HEK293 (cell line): Measurements from ENCODE around the gene TMEM218.
A peak's percentile ranks its signal among the peaks of the same experiment; 100 is the strongest.

ENCODE experiments used
- CTCF ChIA-PET: fragments of 350-600 bp; formaldehyde crosslinking; extraction: SDS; loops from one replicate; lab custom pipeline; 2021; ENCODE audit warnings: antibody characterized with exemption; lab: Yijun Ruan, JAX
- POLR2A ChIA-PET: fragments of 300-600 bp; formaldehyde crosslinking; extraction: SDS; loops from one replicate; lab custom pipeline; 2020; ENCODE audit warnings: antibody characterized with exemption, inconsistent platforms; lab: Yijun Ruan, JAX
- H3K27ac ChIP-seq: fragments of 200-500 bp; sonication (Bioruptor generic); 2 replicates; pipeline ENCODE4 v1.5.1; 2014; ENCODE audit warnings: low read depth, low read length, control low read depth, inconsistent platforms; ENCODE audit errors: extremely low read depth
- H3K36me3 ChIP-seq, 2 experiments: fragments of 200-500 bp in 1 of 2; sonication (Bioruptor generic) in 1 of 2; 1 replicate in 1 of 2; 2 replicates in 1 of 2; pipeline ENCODE4 v1.5.1; 2014 to 2017; ENCODE audit warnings: inconsistent platforms in 2 of 2, low read length in 2 of 2; ENCODE audit not compliant: control insufficient read depth in 2 of 2, insufficient read depth in 1 of 2
- H3K4me1 ChIP-seq: fragments of 200-500 bp; sonication (Bioruptor generic); 2 replicates; pipeline ENCODE4 v1.5.1; 2014; ENCODE audit warnings: mild to moderate bottlenecking, low read length, inconsistent platforms; ENCODE audit not compliant: control insufficient read depth, insufficient read depth
- H3K4me3 ChIP-seq: 2 replicates; pipeline ENCODE4 v1.5.1; 2011; ENCODE audit warnings: low read depth, mild to moderate bottlenecking, control low read depth, low read length, moderate library complexity
- H3K9me3 ChIP-seq: fragments of 200-500 bp; sonication (Bioruptor generic); 2 replicates; pipeline ENCODE4 v1.5.1; 2014; ENCODE audit warnings: low read depth, low read length, inconsistent platforms; ENCODE audit not compliant: control insufficient read depth, insufficient read depth
- GLIS1 ChIP-seq: fragments of 450-650 bp; formaldehyde crosslinking; IDR thresholded peaks from 2 replicates; pipeline ENCODE4 v1.5.1; 2016; ENCODE audit warnings: missing biosample characterization, missing genetic modification characterization
- GLIS2 ChIP-seq: fragments of 450-650 bp; formaldehyde crosslinking; IDR thresholded peaks from 2 replicates; pipeline ENCODE4 v1.5.1; 2016; ENCODE audit warnings: missing biosample characterization, missing genetic modification characterization
- HOXA7 ChIP-seq: sonication (generic); formaldehyde crosslinking; IDR thresholded peaks from 2 replicates; pipeline ENCODE4 v1.8.1; 2022; ENCODE audit warnings: missing genetic modification reagents, borderline replicate concordance
- KLF7 ChIP-seq: fragments of 450-650 bp; formaldehyde crosslinking; IDR thresholded peaks from 2 replicates; pipeline ENCODE4 v1.5.1; 2016; ENCODE audit warnings: missing biosample characterization, missing genetic modification characterization, borderline replicate concordance
- MZF1 ChIP-seq: fragments of 450-650 bp; formaldehyde crosslinking; IDR thresholded peaks from 2 replicates; pipeline ENCODE4 v1.5.1; 2017; ENCODE audit warnings: missing biosample characterization, missing genetic modification characterization, borderline replicate concordance
- SALL2 ChIP-seq: fragments of 450-650 bp; formaldehyde crosslinking; IDR thresholded peaks from 2 replicates; pipeline ENCODE4 v1.5.0; 2017; ENCODE audit warnings: missing biosample characterization, mild to moderate bottlenecking, missing genetic modification characterization, borderline replicate concordance
- ZBTB20 ChIP-seq: fragments of 450-650 bp; formaldehyde crosslinking; IDR thresholded peaks from 2 replicates; pipeline ENCODE4 v1.5.1; 2016; ENCODE audit warnings: missing biosample characterization, missing genetic modification characterization
- ZBTB48 ChIP-seq: fragments of 450-650 bp; formaldehyde crosslinking; IDR thresholded peaks from 2 replicates; pipeline ENCODE4 v1.5.1; 2016; ENCODE audit warnings: missing biosample characterization, missing genetic modification characterization
- ZNF140 ChIP-seq: fragments of 450-650 bp; formaldehyde crosslinking; IDR thresholded peaks from 2 replicates; pipeline ENCODE4 v1.5.1; 2016; ENCODE audit warnings: missing biosample characterization, missing genetic modification characterization
- ZNF169 ChIP-seq: fragments of 450-650 bp; formaldehyde crosslinking; IDR thresholded peaks from 2 replicates; pipeline ENCODE4 v1.5.1; 2016; ENCODE audit warnings: missing biosample characterization, missing genetic modification characterization
- ZNF184 ChIP-seq: fragments of 450-650 bp; IDR thresholded peaks from 2 replicates; pipeline ENCODE4 v1.5.1; 2018; ENCODE audit warnings: missing biosample characterization, mild to moderate bottlenecking, missing genetic modification characterization
- ZNF292 ChIP-seq: fragments of 450-650 bp; formaldehyde crosslinking; IDR thresholded peaks from 2 replicates; pipeline ENCODE4 v1.5.1; 2016; ENCODE audit warnings: low read depth, missing biosample characterization, missing genetic modification characterization, borderline replicate concordance
- ZNF302 ChIP-seq: fragments of 450-650 bp; formaldehyde crosslinking; IDR thresholded peaks from 2 replicates; pipeline ENCODE4 v1.5.1; 2016; ENCODE audit warnings: missing biosample characterization, missing genetic modification characterization, low read depth
- ZNF354C ChIP-seq: fragments of 450-650 bp; formaldehyde crosslinking; IDR thresholded peaks from 2 replicates; pipeline ENCODE4 v1.5.1; 2016; ENCODE audit warnings: missing biosample characterization, missing genetic modification characterization, low read depth, borderline replicate concordance
- ZNF366 ChIP-seq: fragments of 450-650 bp; formaldehyde crosslinking; conservative IDR thresholded peaks from 2 replicates; pipeline ENCODE4 v1.5.1; 2016; ENCODE audit warnings: missing biosample characterization, missing genetic modification characterization
- ZNF560 ChIP-seq: fragments of 450-650 bp; formaldehyde crosslinking; IDR thresholded peaks from 2 replicates; pipeline ENCODE4 v1.5.1; 2017; ENCODE audit warnings: missing biosample characterization, missing genetic modification characterization, borderline replicate concordance
- TF ChIP-seq, protein P1 (sequence below): fragments of 450-650 bp; formaldehyde crosslinking; IDR thresholded peaks from 2 replicates; pipeline ENCODE4 v1.5.1; 2016; ENCODE audit warnings: missing biosample characterization, missing genetic modification characterization
- TF ChIP-seq, protein P2 (sequence below): fragments of 450-650 bp; formaldehyde crosslinking; IDR thresholded peaks from 2 replicates; pipeline ENCODE4 v1.5.1; 2016; ENCODE audit warnings: missing biosample characterization, missing genetic modification characterization
- TF ChIP-seq, protein P3 (sequence below): fragments of 450-650 bp; formaldehyde crosslinking; IDR thresholded peaks from 2 replicates; pipeline ENCODE4 v1.5.1; 2016; ENCODE audit warnings: missing biosample characterization, missing genetic modification characterization
- TF ChIP-seq, protein P4 (sequence below): fragments of 450-650 bp; formaldehyde crosslinking; conservative IDR thresholded peaks from 2 replicates; pipeline ENCODE4 v1.5.1; 2016; ENCODE audit warnings: low read depth, missing biosample characterization, missing genetic modification characterization

The TMEM218 gene

DNA sequence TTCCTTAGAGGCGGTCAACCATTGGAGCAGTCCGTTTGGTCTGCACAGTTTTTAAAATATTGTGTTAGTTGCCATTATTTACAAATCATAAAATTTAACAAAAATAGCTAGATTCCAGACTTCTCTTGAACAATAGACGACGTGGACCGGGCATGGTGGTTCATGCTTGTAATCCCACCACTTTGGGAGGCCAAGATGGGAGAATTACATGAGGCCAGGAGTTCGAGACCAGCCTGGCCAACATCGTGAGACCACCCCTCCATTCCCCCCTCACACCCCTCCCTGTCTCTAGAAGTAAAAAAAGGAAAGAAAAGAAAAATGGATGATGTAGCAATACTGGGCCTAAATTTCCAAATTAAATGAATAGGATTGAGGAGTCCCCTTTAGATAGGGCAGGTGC is 47.4 kb downstream of the TMEM218 start (continued):
- no peak for TF ChIP-seq ZNF366 (tag by site-specific recombination)

DNA sequence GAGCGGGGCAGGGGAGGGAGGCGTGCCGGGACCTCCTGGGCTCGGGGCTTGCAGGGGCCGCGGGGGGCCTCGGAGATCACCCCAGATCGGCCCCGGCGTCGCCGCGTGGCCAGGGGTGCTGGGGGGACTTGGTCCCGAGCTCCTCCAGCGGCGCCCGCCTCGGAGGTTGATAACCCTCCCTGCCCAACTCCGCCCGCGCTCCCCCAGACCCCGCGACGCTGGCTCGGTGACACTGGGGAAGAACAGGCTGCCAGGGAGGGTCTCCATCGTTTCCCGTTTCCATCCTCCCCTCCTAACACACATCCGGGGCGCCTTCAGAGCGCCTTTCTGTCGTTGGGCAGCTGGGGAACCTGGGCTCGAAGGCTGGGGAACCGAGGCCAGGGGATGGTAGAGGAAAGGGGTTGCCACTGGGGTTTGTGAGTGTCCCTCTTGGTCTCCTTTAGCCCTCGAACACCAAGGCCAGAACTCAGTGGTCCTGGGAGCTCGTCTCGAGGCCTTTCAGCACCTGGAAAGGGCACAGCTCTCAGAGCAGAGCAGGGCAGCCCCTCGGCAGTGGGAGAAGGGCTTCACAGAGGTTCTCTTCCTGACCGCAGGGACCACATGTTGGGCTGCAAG is 47.9 kb downstream of the TMEM218 start:
- H3K4me1 ChIP-seq, result no peaks in the 10 kb centered on the region
- TF ChIP-seq, protein P1, sequence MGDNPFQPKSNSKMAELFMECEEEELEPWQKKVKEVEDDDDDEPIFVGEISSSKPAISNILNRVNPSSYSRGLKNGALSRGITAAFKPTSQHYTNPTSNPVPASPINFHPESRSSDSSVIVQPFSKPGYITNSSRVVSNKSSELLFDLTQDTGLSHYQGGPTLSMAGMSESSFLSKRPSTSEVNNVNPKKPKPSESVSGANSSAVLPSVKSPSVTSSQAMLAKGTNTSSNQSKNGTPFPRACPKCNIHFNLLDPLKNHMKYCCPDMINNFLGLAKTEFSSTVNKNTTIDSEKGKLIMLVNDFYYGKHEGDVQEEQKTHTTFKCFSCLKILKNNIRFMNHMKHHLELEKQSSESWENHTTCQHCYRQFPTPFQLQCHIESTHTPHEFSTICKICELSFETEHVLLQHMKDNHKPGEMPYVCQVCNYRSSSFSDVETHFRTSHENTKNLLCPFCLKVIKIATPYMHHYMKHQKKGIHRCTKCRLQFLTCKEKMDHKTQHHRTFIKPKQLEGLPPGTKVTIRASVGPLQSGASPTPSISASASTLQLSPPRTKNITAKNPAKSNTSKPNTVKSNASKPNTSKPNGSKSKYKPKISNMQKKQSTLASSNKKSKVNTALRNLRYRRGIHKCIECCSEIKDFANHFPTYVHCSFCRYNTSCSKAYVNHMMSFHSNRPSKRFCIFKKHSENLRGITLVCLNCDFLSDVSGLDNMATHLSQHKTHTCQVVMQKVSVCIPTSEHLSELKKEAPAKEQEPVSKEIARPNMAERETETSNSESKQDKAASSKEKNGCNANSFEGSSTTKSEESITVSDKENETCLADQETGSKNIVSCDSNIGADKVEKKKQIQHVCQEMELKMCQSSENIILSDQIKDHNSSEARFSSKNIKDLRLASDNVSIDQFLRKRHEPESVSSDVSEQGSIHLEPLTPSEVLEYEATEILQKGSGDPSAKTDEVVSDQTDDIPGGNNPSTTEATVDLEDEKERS (tag by site-specific recombination), result no peak
- 0 out of 2 replicates have a peak, but pooled peaks have one; percentile 5 for TF ChIP-seq ZBTB20 (tag by site-specific recombination)
- peak; percentile 59 for TF ChIP-seq GLIS1 (tag by site-specific recombination)
- H3K27ac ChIP-seq, result no peak overlapping the region
- peak overlapping the region; percentile 53 for H3K4me3 ChIP-seq
- no peaks in the 10 kb centered on the region for H3K36me3 ChIP-seq
- no peaks in the 10 kb centered on the region for H3K9me3 ChIP-seq
- POLR2A ChIA-PET, result interaction anchor here (0.6 kb wide), 1 partner anchor 736 kb away, joined by 3 read pairs; no protein-coding TSS in a partner anchor
- CTCF ChIA-PET, result interaction anchor here (0.6 to 1.0 kb wide), 4 partner anchors 77 to 1816 kb away, joined by 3 to 5 read pairs (median 4); no protein-coding TSS in a partner anchor

DNA sequence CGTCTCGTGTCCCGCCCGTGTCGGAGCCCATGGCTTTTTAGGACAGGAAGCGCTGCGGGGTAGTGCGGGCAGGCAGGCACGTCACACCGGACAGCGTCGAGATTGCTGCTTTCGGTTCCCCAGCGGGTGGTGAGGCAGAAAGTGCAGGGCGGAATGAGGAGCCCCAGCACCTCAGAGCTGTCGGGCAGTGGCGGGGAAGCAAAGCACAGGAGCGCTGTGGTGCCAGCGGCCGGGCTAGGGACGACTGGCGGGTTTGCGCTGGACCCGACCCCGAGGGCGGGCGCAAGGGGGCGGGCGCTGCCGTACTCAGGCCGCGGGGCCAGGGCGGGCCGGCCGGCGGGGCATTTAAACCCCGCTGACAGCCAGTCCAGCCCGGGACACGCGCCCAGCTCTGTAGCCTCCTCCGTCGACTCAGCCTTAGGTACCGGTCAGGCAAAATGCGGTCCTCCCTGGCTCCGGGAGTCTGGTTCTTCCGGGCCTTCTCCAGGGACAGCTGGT is 48.4 kb downstream of the TMEM218 start, which contains the start of gene SLC37A2:
Gene SLC37A2, plus strand, starts transcription at position 375 of the 498 bp plus-strand sequence. Its CDS starts 63 bp downstream, at position 438.
- Histone ChIP-seq H3K36me3 (no peaks in the 10 kb centered on the region), H3K27ac (no peak within 1 kb of the TSS), H3K4me3 (peak within 1 kb of the TSS; percentile 53), H3K9me3 (no peaks in the 10 kb centered on the region), H3K4me1 (no peaks in the 10 kb centered on the region)
- POLR2A ChIA-PET, result interaction anchor here (0.6 kb wide), 2 partner anchors 735 to 1138 kb away, joined by 3 read pairs; no protein-coding TSS in a partner anchor
- CTCF ChIA-PET, result interaction anchor here (0.6 to 1.0 kb wide), 4 partner anchors 78 to 1816 kb away, joined by 3 to 5 read pairs (median 4); no protein-coding TSS in a partner anchor
- TF ChIP-seq ZNF184 (tag by site-specific recombination) (no peak), KLF7 (tag by site-specific recombination) (no peak), ZNF354C (tag by site-specific recombination) (no peak), MZF1 (tag by site-specific recombination) (no peak), ZBTB48 (tag by site-specific recombination) (no peak), ZNF292 (tag by site-specific recombination) (no peak), SALL2 (tag by site-specific recombination) (no peak), ZNF140 (no peak), ZNF560 (tag by site-specific recombination) (no peak), ZNF169 (tag by site-specific recombination) (no peak), HOXA7 (CRISPR knock-in tag) (no peak), GLIS2 (tag by site-specific recombination) (peak; percentile 35; the same call in 1 of the 2 replicates), ZNF302 (tag by site-specific recombination) (no peak)
- TF ChIP-seq, protein P2, sequence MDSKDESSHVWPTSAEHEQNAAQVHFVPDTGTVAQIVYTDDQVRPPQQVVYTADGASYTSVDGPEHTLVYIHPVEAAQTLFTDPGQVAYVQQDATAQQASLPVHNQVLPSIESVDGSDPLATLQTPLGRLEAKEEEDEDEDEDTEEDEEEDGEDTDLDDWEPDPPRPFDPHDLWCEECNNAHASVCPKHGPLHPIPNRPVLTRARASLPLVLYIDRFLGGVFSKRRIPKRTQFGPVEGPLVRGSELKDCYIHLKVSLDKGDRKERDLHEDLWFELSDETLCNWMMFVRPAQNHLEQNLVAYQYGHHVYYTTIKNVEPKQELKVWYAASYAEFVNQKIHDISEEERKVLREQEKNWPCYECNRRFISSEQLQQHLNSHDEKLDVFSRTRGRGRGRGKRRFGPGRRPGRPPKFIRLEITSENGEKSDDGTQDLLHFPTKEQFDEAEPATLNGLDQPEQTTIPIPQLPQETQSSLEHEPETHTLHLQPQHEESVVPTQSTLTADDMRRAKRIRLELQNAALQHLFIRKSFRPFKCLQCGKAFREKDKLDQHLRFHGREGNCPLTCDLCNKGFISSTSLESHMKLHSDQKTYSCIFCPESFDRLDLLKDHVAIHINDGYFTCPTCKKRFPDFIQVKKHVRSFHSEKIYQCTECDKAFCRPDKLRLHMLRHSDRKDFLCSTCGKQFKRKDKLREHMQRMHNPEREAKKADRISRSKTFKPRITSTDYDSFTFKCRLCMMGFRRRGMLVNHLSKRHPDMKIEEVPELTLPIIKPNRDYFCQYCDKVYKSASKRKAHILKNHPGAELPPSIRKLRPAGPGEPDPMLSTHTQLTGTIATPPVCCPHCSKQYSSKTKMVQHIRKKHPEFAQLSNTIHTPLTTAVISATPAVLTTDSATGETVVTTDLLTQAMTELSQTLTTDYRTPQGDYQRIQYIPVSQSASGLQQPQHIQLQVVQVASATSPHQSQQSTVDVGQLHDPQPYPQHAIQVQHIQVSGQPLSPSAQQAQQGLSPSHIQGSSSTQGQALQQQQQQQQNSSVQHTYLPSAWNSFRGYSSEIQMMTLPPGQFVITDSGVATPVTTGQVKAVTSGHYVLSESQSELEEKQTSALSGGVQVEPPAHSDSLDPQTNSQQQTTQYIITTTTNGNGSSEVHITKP (tag by site-specific recombination), result no peak
- TF ChIP-seq, protein P3, sequence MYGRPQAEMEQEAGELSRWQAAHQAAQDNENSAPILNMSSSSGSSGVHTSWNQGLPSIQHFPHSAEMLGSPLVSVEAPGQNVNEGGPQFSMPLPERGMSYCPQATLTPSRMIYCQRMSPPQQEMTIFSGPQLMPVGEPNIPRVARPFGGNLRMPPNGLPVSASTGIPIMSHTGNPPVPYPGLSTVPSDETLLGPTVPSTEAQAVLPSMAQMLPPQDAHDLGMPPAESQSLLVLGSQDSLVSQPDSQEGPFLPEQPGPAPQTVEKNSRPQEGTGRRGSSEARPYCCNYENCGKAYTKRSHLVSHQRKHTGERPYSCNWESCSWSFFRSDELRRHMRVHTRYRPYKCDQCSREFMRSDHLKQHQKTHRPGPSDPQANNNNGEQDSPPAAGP (tag by site-specific recombination), result no peak
- TF ChIP-seq, protein P4, sequence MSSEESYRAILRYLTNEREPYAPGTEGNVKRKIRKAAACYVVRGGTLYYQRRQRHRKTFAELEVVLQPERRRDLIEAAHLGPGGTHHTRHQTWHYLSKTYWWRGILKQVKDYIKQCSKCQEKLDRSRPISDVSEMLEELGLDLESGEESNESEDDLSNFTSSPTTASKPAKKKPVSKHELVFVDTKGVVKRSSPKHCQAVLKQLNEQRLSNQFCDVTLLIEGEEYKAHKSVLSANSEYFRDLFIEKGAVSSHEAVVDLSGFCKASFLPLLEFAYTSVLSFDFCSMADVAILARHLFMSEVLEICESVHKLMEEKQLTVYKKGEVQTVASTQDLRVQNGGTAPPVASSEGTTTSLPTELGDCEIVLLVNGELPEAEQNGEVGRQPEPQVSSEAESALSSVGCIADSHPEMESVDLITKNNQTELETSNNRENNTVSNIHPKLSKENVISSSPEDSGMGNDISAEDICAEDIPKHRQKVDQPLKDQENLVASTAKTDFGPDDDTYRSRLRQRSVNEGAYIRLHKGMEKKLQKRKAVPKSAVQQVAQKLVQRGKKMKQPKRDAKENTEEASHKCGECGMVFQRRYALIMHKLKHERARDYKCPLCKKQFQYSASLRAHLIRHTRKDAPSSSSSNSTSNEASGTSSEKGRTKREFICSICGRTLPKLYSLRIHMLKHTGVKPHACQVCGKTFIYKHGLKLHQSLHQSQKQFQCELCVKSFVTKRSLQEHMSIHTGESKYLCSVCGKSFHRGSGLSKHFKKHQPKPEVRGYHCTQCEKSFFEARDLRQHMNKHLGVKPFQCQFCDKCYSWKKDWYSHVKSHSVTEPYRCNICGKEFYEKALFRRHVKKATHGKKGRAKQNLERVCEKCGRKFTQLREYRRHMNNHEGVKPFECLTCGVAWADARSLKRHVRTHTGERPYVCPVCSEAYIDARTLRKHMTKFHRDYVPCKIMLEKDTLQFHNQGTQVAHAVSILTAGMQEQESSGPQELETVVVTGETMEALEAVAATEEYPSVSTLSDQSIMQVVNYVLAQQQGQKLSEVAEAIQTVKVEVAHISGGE, result peak; percentile 37; the same call in 1 of the 2 replicates
